MM.1S (cell line): Measurements from ENCODE around the gene GPR137B.

Experiments
- CTCF ChIP-seq: fragments of 300-600 bp; sonication (generic); IDR thresholded peaks from 2 replicates; pipeline ENCODE4 v1.5.1; 2016; ENCODE audit warnings: antibody characterized with exemption, low read length, mixed read lengths
- EZH2 ChIP-seq: fragments of 300-600 bp; sonication (generic); optimal IDR thresholded peaks from 2 replicates; pipeline ENCODE3; 2017; ENCODE audit warnings: low read depth, mild to moderate bottlenecking, antibody characterized with exemption, low read length, mixed read lengths
- EZH2phosphoT487 ChIP-seq: fragments of 300-600 bp; sonication (generic); IDR thresholded peaks from 2 replicates; pipeline ENCODE4 v1.6.1; 2018; ENCODE audit warnings: antibody characterized with exemption, low read length

- TF ChIP-seq CTCF (no peak), EZH2phosphoT487 (no peak), EZH2 (no peak)
These were observed 110.8 kb downstream of the GPR137B start for GRCh38 chr1:236253119-236253518.
